Ectodermal cell (in vitro differentiated cells): Measurements from ENCODE around the gene CLUH.
"Not testable (repeated sequence)": the region's sequence is repeated elsewhere in the genome, so short reads cannot be mapped to it uniquely, and the experiment has no call there.

ENCODE experiments used
- H3K27ac ChIP-seq: 2 replicates; pipeline ENCODE4 v1.7.0; 2013; ENCODE audit warnings: mild to moderate bottlenecking, low read depth, low read length; ENCODE audit not compliant: insufficient read depth, poor library complexity, severe bottlenecking
- H3K27me3 ChIP-seq: 2 replicates; pipeline ENCODE4 v1.7.0; 2013; ENCODE audit warnings: mild to moderate bottlenecking, low read length; ENCODE audit not compliant: insufficient read depth, control insufficient read depth, poor library complexity, severe bottlenecking
- H3K36me3 ChIP-seq: one replicate; pipeline ENCODE4 v1.7.0; 2013; ENCODE audit warnings: low read length; ENCODE audit not compliant: control insufficient read depth, insufficient read depth
- H3K4me1 ChIP-seq: one replicate; pipeline ENCODE4 v1.7.0; 2013; ENCODE audit warnings: low read length; ENCODE audit not compliant: control insufficient read depth, insufficient read depth
- H3K4me3 ChIP-seq: 2 replicates; pipeline ENCODE4 v1.7.0; 2013; ENCODE audit warnings: low read depth, low read length, control low read depth; ENCODE audit not compliant: insufficient read depth
- H3K9me3 ChIP-seq: 2 replicates; pipeline ENCODE4 v1.7.0; 2013; ENCODE audit warnings: mild to moderate bottlenecking, low read length, moderate library complexity; ENCODE audit not compliant: control insufficient read depth
- WGBS, 2 experiments: methylation state at CpG; one replicate each; pipeline ENCODE4 v1.1.7; 2013; ENCODE audit warnings: missing lambda C conversion rate in 2 of 2; 5-methylcytosine and 5-hydroxymethylcytosine counted together

The CLUH gene

DNA sequence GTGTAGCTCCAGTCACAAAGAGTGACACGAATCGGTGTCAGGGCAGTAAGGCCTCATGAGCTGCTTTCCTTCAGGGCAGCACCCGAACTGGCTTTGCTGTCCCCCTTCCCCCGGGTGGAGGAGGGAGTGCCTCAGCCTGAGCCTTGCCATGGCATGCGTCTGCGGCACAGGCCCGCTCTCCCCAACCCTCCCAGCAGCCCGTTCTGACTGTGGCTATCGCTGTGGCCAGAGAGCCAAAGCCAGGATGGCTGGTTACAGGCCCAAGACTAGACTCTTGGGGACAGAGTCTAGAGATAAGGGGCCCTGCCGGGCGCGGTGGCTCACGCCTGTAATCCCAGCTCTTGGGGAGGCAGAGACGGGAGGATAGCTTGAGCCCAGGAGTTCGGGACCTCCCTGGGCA, 25.9 kb downstream of the CLUH start:
- no peaks in the 10 kb centered on the region for H3K9me3 ChIP-seq
- H3K36me3 ChIP-seq = peaks cover 11% of the 10 kb centered on the region
- H3K27ac ChIP-seq = no peak overlapping the region
- H3K4me3 ChIP-seq = no peak overlapping the region
- 87 to 89% methylated on average over 15 of the region's 15 CpGs for WGBS, 2 experiments
- H3K4me1 ChIP-seq = peaks cover 4% of the 10 kb centered on the region
- H3K27me3 ChIP-seq = no peaks in the 10 kb centered on the region

- no peaks in the 10 kb centered on the region for H3K27me3 ChIP-seq
- WGBS, 2 experiments = 92% methylated on average over 18 of the region's 18 CpGs
- H3K9me3 ChIP-seq = no peaks in the 10 kb centered on the region
- peaks cover 17% of the 10 kb centered on the region for H3K36me3 ChIP-seq
- H3K27ac ChIP-seq = no peak overlapping the region
- no peak overlapping the region for H3K4me3 ChIP-seq
- H3K4me1 ChIP-seq = peaks cover 4% of the 10 kb centered on the region
Measured at GRCh38 chr17:2684549-2684948, 27.0 kb downstream of the CLUH start.

DNA sequence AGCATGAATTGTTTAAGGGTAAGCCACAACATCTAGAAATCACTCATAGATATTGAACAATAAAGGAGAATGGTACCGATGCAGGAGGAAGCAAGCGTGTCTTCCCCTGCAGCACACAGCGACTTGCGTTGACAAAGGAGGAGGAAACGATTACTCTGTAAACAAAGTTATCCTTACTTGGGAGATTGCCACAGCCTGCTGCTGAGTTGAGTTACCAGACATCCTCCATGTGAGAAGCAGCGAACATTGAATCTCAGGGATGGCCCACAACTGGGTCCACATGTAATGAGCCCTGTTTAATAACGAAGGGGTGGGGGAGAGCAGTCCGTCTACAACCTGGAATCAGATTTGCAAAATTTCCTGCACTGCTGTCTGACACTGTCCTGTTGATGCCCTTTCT, 27.7 kb downstream of the CLUH start:
- H3K4me3 ChIP-seq = no peak overlapping the region
- H3K4me1 ChIP-seq = peaks cover 4% of the 10 kb centered on the region
- H3K9me3 ChIP-seq = no peaks in the 10 kb centered on the region
- peak overlapping the region; percentile 3 for H3K27ac ChIP-seq
- WGBS, 2 experiments = 94 to 95% methylated on average over 8 of the region's 8 CpGs
- peaks cover 22% of the 10 kb centered on the region for H3K36me3 ChIP-seq
- H3K27me3 ChIP-seq = no peaks in the 10 kb centered on the region

DNA sequence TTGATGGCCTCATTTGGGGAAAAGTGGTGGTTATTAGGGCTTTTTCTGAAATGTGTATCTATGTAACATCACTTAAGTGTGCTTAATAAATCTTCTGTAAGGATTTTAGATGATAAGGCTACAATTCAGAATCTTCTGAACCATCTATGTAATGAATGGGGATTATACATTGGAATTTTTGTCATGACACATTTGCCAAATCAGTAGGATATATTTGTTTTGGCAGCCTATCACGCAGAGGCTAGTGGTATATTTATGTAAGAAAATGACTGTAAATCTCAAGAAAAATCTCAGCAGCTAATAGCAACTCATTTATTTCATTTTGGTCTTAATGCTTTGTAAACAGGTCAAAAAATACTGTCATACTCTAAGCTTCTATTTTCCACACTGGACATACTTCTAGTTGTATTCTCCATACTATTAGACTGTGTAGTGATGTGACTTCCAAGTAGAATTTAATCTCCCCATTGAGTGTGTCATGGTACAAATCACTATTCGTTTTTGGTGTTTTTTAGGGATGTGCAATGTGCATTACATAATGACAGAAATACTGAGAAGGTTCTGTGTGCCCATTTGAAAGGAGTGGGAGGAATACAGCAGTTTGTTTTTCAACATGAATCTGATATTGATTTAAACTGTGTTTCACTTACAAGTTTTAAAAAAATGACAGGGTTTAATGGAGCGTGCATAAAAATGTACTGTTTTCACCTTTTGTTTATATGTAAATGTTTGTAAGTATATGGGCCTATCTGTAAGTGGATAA, 29.2 kb downstream of the CLUH start:
- H3K9me3 ChIP-seq = no peaks in the 10 kb centered on the region
- H3K27me3 ChIP-seq = no peaks in the 10 kb centered on the region
- no peak overlapping the region for H3K27ac ChIP-seq
- H3K36me3 ChIP-seq = peaks cover 31% of the 10 kb centered on the region
- H3K4me3 ChIP-seq = no peak overlapping the region
- H3K4me1 ChIP-seq = peaks cover 4% of the 10 kb centered on the region
- 88 to 95% methylated on average over 3 of the region's 3 CpGs for WGBS, 2 experiments

GRCh38 chr17:2681650-2682049, 29.9 kb downstream of the CLUH start:
- Histone ChIP-seq H3K27ac (no peak overlapping the region), H3K9me3 (no peaks in the 10 kb centered on the region), H3K4me3 (no peak overlapping the region), H3K4me1 (peaks cover 4% of the 10 kb centered on the region), H3K36me3 (peaks cover 36% of the 10 kb centered on the region), H3K27me3 (no peaks in the 10 kb centered on the region)
- WGBS, 2 experiments = 91 to 93% methylated on average over 7 of the region's 7 CpGs

- Histone ChIP-seq H3K36me3 (peaks cover 36% of the 10 kb centered on the region), H3K4me3 (no peak overlapping the region), H3K4me1 (peaks cover 4% of the 10 kb centered on the region), H3K9me3 (no peaks in the 10 kb centered on the region), H3K27ac (no peak overlapping the region), H3K27me3 (no peaks in the 10 kb centered on the region)
- 92 to 96% methylated on average over 2 of the region's 2 CpGs for WGBS, 2 experiments
Measured at GRCh38 chr17:2680961-2681360, 30.6 kb downstream of the CLUH start.

GRCh38 chr17:2679247-2679646, 32.3 kb downstream of the CLUH start:
- peaks cover 48% of the 10 kb centered on the region for H3K36me3 ChIP-seq
- not testable (repeated sequence) for H3K27me3 ChIP-seq
- 97 to 98% methylated on average over 1 of the region's 1 CpG for WGBS, 2 experiments

DNA sequence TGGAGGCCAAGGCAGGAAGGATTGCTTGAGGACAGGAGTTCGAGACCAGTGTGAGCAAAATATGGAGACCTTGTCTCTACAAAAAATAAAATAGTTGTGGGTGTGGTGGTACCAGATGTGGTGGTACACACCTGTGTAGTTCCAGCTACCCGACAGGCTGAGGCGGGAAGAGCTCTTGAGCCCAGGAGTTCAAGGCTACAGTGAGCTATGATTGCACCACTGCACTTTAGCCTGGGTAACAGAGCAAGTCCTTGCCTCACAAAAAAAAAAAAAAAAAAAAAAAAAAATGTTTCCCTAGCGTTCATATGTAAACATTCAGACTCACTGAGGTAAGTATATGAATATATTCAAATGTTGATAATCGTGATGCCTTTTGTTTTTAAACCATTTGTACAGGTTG, 39.5 kb downstream of the CLUH start:
- Histone ChIP-seq H3K9me3 (no peaks in the 10 kb centered on the region), H3K36me3 (peaks cover 59% of the 10 kb centered on the region), H3K27ac (no peak overlapping the region), H3K4me3 (no peak overlapping the region), H3K27me3 (no peaks in the 10 kb centered on the region), H3K4me1 (no peaks in the 10 kb centered on the region)
- WGBS, 2 experiments = 94 to 98% methylated on average over 5 of the region's 5 CpGs

More at GRCh38 chr17:2679247-2679646, 32.3 kb downstream of the CLUH start:
- H3K27ac ChIP-seq, H3K4me1 ChIP-seq, H3K9me3 ChIP-seq, H3K4me3 ChIP-seq: not testable (repeated sequence)

DNA sequence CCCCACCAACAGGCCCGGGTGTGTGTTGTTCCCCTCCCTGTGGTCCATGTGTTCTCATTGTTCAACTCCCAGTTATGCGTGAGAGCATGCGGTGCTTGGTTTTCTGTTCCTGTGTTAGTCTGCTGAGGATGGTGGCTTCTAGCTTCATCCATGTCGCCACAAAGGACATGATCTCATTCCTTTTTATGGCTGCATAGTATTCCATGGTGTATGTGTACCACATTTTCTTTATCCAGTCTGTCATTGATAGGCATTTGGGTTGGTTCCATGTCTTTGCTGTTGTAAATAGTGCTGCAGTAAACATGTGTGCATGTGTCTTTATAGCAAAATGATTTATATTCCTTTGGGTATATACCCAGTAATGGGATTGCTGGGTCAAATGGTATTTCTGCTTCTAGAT, 51.2 kb downstream of the CLUH start:
- H3K27ac ChIP-seq, H3K4me3 ChIP-seq, H3K36me3 ChIP-seq, H3K9me3 ChIP-seq, H3K4me1 ChIP-seq, H3K27me3 ChIP-seq: not testable (repeated sequence)
- 90 to 96% methylated on average over 4 of the region's 4 CpGs for WGBS, 2 experiments

- not testable (repeated sequence) for H3K36me3 ChIP-seq, H3K27me3 ChIP-seq, H3K9me3 ChIP-seq, H3K4me1 ChIP-seq, H3K4me3 ChIP-seq, H3K27ac ChIP-seq
- WGBS, 2 experiments = 90 to 92% methylated on average over 8 of the region's 8 CpGs
Measured at GRCh38 chr17:2659337-2659736, 52.2 kb downstream of the CLUH start.
